CMK (cell line): ENCODE measurements around the gene CELF4.
"Not testable (repeated sequence)": the region's sequence is repeated elsewhere in the genome, so short reads cannot be mapped to it uniquely, and the experiment has no call there.

Experiments used
- DNase-seq: peaks from one replicate; pipeline ENCODE4 v3.0.0-alpha.2; 2010; ENCODE audit warnings: low read depth

CELF4 gene

DNA sequence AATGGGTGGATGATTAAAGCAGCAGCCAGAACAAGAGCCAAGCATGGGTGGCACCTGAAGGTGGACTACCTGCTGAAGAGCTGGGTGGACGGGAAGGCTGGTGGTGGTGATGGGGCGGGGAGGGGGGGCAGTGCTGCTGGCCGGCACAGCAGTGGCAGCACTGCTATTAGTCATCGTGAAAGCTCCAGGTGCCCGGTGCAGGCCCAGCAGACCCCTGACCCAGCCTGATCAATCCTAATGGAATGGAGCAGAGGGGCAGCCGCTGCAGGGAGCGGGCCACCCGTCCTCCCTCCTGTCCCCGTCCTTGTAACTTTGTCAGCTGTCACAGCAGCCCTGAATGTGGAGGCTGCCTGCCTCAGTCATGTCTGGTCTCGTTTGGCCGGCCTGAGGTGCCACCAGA is 174.9 kb downstream of the CELF4 start:
- DNase-seq: no peak

- no peak for DNase-seq
These were observed 175.8 kb downstream of the CELF4 start for GRCh38 chr18:37389684-37390368.

DNA sequence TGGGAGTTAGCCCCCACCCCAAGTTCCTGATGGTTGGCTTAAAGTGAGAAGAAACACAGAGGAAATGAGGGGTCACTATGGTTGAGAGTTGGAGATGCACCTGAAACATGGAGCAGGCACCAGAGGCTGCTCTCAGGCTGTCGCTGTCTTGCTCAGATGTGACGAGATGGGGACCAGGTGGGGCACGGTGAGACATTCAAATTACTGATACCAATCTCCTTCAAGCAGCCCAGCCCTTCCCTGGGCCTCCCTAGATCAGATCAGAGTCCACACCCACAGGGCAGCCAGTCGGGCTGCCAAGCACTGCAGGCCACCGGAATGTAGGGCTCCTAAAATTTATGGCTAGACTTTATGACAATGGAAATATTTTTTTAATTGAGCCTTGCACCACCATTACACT is 176.6 kb downstream of the CELF4 start:
- no peak for DNase-seq

DNA sequence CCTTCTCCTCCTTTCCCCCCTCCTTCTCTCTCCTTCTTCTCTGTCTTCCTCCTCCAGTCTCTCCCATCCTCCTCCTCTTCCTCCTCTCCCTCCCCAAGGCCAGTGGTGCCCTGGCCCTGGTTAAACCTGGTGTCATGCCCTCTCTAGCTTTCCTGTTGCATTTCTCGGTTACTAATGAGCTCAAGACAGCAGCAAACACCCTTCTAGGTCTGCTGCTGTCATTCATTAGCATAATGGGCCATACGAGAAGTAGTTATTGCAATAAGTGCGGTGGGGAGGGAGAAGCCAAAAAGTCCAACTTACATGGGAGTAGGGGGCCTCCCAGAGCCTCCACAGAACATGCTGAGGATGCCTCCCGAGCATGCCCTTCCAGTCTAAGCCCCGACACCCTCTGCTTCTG is 177.2 kb downstream of the CELF4 start:
- no peak for DNase-seq

DNA sequence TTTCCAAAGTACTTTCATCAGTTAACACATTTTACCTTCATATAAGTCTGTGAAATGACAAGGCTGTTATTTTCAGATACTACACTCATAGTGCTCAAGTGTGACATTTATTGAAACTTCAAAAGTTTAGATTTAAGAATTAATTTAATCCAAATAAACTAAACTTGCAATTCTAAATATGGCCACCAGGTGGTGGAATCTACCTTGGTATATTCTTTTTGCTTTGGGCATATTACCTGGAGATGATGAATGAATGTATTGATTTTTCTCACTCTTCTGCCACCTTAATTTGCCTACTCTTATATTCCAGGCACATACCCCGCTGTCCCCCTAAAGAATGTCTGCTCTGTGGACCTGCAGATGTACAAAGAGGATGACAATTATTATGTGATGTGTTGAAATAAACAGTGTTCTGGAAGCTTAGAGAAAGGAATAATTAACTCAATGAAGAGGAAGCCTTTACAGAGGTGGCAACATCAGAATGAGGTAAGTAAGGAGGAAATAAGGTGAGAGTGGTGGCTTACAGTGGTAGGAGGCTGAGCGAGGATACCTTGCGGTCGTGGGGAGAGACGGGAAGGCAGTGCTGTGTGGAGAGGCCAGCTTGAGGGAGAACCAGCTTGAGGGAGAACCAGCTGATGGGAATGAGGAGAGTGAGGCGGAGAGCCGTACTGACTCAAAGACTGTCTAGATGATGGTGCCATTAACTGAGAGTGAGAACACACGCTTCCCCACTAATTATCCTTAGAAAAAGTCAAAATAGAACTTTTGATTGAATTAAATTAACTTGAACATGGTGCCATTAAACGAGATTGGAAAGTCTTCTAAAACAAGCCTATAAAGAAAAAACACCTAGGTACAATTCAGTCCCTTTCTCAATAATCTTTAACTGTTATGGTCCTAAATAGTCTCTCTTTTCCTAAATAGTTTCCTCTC is 179.5 kb downstream of the CELF4 start:
- DNase-seq: no peak

DNA sequence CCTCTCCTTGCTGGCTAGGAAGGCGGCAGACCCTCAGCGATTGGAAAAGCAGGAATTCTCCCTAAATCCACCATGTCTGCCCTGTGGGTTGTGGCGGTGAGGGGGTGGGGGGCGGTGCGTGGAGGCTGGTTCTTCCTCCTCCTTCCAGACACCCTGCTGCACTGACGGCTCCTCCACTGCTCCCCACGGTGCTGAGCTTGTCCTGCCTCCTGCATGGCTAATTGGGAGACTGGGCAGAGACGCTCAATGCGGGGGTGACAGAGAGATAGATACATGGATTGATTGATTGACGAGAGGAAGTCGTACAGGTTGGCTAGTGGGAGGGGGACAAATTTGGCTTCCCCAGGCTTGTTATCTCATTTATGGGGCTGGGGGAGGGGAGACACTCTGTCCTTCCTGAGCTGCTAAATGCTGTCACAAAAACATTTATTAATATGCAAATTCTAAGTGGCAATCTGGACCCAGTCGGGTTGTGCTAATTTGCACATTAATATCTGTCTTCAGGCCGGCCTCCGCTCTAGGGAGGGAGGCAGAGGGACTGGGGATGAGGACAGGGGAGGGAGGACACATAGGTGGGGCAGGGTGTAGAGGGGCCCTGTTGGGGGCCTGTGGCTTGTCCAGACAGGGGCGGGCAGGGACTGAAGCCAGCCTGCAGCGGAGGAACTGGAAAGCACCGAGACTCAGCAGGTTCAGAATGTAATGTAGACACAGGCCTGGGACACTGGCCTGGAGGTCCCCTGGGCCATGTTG is 181.6 kb downstream of the CELF4 start:
- no peak for DNase-seq

DNA sequence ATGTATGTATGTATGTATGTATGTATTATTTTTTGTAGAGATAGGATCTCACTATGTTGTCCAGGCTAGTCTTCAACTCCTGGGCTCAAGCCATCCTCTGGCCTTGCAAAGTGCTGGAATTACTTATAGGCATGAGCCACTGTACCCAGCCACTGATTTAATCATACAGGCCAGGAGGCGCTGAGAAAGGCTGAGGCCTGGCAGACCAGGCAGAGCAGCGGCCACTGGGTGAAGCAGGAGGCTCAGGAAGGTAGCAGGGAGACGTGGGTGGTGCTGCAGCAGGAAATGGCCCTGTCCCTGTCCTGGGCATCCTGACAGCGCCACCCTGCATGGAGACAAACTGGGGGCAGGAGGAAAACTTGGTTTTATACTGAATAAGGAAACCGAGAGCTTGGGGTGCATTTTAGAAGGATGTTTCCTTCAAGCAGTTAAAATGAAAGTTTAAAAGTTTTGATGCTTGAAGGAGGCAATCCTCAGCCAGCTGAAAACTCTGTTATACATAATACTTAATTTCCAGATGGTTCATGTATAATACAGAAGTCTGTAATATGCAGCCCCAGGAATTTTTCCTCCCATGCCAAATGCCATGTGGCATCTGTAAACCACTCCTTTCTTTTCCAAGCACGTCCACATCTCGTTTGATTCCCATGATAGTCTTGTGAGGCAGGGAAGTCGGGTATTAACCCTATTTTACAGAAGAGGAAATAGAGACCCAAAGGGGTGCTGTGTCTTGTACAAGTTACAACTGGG is 182.4 kb downstream of the CELF4 start:
- DNase-seq: no peak

- no peak for DNase-seq
These were observed 184.0 kb downstream of the CELF4 start for GRCh38 chr18:37381554-37381953.

GRCh38 chr18:37380546-37381110 is 185.0 kb downstream of the CELF4 start:
- DNase-seq: no peak

- no peak for DNase-seq
These were observed 187.1 kb downstream of the CELF4 start for GRCh38 chr18:37378336-37379010.

GRCh38 chr18:37375181-37375580 is 190.4 kb downstream of the CELF4 start:
- no peak for DNase-seq

DNA sequence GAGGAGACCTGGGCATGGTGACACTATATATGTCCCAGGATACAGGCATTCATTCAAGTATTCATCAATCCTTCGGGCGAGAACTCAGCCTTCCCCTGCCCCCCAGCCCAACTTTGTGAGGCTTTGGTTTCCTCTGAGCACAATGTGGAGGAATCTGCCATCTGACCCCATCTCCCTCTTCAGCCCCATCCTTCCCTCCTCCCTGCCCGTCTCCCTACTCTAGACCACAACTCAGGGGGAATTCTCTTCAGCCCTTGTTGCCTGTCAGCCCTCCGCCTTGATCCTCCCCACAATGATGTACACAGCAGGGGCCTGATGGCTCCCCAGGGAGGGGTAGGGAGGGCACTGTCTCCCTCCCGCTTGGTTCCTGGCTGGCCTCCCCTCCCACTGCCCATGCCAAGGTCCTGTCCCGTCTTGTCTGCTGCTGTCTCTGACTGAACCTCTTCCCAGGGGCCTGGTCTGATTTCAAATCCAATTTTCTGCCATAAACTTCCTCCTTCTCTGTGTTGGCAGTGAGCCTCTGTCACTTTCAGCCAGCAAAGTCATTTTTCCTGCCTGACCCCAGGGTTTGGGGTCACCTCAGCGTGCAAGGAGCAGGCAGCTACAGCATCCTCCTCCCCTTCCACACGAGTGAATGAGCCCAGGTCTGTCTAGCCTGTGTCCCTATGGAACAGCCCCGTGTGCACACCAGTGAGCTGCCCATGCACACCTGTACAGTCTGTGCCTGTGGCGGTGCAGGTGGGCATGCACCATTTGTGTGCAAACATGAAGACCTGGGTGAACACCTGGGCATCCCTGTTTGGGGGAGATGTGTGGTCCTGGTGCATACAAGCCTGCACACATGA is 197.3 kb downstream of the CELF4 start:
- DNase-seq: no peak

DNA sequence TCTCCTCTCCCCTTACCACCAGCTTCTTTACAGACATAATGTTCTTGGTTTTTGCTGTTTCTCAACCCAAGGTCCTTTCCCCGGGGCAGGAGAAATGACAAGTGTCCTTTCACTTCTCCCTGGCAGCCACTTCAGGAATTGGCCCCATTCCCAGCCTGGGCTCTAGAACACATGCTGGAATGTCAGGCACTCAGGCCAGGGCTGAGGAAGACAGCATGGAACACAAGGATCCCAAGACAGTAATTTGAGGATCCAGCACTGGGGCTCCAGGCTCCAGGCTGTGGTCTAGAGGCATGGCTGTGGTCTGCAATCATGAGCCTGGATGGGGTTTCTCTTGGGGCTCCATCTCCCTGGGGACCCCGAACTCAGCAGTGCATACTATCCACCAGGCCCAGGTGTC is 201.4 kb downstream of the CELF4 start:
- no peak for DNase-seq

GRCh38 chr18:37362158-37362890 is 203.3 kb downstream of the CELF4 start:
- no peak for DNase-seq

DNA sequence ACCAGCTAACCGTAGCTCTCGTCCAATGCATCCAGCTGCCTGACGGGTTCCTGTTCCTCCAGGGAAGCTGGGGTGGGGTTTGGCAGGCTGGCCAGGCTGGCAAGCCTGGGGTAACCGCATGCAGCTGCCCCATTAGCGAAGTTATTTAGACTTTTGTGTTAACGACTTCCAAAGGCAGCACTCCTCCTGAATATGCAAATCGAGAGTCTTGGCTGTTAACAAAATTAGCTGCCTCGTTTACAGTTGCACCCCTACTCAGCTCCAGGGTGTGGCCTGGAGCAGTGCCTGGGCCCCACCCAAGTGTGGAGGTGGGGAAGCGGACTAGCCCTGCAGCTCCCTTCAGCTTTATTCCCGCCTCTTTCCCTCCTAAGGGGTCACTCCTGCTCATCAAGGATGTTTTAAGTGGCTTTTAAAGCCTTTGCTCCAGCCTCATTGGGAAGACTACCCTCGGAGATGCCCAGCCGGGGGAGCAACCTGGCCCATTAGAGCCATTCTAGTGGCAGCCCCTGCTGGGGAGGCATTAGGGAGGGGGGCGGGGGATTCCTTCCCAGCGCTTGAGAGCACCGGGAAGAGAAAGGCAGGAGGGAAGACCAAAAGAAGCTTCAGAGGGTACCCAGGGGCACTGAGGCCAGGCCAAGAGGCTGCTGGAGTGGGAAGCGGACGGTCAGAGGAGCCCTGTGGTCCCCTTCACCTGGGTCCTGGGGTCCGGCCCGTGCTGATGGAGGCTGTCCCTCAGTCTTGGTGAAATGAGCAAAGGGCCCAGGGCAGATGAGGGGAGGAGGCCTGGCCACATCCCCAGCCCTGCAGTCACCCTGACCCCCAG is 204.1 kb downstream of the CELF4 start:
- DNase-seq: no peak

- not testable (repeated sequence) for DNase-seq
These were observed 207.5 kb downstream of the CELF4 start for GRCh38 chr18:37358061-37358460.

- DNase-seq: no peak
These were observed 209.8 kb downstream of the CELF4 start for GRCh38 chr18:37355772-37356171.

GRCh38 chr18:37351110-37351509 is 214.5 kb downstream of the CELF4 start:
- DNase-seq: no peak
